Measurements from ENCODE around the gene CASKIN2.

DNA sequence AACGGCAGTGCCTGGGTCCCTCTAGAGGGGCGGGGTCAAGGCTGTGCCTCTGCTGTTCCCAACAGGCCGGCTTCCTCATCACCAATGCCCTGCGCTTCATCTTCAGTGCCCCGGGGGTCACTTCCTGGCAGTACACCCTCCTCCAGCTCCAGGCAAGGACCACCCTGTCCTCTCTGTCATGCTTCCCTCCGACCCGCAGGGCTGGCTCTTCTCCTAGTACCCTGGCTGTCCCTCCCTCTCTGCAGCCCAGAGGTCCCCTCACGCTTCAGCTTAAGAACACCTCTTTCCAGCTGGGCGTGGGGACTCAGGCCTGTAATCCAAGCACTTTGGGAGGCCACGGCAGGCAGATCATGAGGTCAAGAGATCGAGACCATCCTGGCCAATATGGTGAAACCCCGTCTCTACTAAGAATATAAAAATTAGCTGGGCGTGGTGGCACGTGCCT, 25.8 kb downstream of the CASKIN2 start:
- TF ChIP-seq, protein P1, sequence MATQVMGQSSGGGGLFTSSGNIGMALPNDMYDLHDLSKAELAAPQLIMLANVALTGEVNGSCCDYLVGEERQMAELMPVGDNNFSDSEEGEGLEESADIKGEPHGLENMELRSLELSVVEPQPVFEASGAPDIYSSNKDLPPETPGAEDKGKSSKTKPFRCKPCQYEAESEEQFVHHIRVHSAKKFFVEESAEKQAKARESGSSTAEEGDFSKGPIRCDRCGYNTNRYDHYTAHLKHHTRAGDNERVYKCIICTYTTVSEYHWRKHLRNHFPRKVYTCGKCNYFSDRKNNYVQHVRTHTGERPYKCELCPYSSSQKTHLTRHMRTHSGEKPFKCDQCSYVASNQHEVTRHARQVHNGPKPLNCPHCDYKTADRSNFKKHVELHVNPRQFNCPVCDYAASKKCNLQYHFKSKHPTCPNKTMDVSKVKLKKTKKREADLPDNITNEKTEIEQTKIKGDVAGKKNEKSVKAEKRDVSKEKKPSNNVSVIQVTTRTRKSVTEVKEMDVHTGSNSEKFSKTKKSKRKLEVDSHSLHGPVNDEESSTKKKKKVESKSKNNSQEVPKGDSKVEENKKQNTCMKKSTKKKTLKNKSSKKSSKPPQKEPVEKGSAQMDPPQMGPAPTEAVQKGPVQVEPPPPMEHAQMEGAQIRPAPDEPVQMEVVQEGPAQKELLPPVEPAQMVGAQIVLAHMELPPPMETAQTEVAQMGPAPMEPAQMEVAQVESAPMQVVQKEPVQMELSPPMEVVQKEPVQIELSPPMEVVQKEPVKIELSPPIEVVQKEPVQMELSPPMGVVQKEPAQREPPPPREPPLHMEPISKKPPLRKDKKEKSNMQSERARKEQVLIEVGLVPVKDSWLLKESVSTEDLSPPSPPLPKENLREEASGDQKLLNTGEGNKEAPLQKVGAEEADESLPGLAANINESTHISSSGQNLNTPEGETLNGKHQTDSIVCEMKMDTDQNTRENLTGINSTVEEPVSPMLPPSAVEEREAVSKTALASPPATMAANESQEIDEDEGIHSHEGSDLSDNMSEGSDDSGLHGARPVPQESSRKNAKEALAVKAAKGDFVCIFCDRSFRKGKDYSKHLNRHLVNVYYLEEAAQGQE (IDR thresholded peaks at IDR 0.05): no peak
- TF ChIP-seq SP1 (IDR thresholded peaks at IDR 0.05): no peak
- TF ChIP-seq, protein P2, sequence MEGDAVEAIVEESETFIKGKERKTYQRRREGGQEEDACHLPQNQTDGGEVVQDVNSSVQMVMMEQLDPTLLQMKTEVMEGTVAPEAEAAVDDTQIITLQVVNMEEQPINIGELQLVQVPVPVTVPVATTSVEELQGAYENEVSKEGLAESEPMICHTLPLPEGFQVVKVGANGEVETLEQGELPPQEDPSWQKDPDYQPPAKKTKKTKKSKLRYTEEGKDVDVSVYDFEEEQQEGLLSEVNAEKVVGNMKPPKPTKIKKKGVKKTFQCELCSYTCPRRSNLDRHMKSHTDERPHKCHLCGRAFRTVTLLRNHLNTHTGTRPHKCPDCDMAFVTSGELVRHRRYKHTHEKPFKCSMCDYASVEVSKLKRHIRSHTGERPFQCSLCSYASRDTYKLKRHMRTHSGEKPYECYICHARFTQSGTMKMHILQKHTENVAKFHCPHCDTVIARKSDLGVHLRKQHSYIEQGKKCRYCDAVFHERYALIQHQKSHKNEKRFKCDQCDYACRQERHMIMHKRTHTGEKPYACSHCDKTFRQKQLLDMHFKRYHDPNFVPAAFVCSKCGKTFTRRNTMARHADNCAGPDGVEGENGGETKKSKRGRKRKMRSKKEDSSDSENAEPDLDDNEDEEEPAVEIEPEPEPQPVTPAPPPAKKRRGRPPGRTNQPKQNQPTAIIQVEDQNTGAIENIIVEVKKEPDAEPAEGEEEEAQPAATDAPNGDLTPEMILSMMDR (IDR thresholded peaks at IDR 0.05; ENCODE audit: low read depth, low read length, missing input control): no peak
- TF ChIP-seq, protein P3, sequence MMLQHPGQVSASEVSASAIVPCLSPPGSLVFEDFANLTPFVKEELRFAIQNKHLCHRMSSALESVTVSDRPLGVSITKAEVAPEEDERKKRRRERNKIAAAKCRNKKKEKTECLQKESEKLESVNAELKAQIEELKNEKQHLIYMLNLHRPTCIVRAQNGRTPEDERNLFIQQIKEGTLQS (IDR thresholded peaks at IDR 0.05): no peak

Data from liver (tissue), 3 donors.